Measurements from ENCODE around the gene WDR90.

DNA sequence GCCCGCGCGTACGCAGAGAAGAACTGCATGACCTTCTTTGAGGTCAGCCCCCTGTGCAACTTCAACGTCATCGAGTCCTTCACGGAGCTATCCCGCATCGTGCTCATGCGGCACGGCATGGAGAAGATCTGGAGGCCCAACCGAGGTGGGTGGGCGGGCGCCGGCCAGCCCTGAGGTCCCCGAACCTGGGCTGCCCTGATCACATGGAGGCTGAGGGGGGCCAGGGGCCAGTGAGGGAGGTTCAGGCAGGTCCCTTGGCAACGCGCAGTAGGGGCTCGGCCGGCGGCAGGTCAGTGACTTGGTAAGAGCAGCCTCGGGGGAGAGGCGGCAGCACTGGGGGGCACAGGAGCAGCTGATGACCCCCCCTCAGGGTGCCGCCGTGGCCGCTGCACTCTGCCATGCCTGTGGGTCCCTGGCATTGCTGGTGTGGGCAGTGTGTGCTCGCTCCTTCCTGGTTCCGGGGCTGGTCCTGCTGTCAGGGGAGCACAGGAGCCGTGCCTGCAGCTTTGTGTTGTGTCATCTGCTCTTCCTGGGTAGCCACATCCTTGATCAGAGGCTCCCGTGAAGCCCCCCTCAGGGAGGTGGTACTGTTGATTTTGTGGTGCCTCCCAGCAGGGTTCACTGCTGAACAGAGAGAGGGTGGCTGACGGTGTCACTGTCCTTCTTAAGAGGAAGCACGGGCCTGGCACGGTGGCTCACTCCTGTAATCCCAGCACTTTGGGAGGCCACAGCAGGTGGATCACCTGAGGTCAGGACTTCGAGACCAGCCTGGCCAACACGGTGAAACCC, 23.0 kb upstream of the WDR90 start:
- no peak for TF ChIP-seq POLR2A (IDR thresholded peaks at IDR 0.05)
- TF ChIP-seq, protein P1, sequence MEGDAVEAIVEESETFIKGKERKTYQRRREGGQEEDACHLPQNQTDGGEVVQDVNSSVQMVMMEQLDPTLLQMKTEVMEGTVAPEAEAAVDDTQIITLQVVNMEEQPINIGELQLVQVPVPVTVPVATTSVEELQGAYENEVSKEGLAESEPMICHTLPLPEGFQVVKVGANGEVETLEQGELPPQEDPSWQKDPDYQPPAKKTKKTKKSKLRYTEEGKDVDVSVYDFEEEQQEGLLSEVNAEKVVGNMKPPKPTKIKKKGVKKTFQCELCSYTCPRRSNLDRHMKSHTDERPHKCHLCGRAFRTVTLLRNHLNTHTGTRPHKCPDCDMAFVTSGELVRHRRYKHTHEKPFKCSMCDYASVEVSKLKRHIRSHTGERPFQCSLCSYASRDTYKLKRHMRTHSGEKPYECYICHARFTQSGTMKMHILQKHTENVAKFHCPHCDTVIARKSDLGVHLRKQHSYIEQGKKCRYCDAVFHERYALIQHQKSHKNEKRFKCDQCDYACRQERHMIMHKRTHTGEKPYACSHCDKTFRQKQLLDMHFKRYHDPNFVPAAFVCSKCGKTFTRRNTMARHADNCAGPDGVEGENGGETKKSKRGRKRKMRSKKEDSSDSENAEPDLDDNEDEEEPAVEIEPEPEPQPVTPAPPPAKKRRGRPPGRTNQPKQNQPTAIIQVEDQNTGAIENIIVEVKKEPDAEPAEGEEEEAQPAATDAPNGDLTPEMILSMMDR (IDR thresholded peaks at IDR 0.05) = no peak
- TF ChIP-seq POLR2AphosphoS5 (IDR thresholded peaks at IDR 0.05) = no peak

All from stomach (tissue), 4 donors.